ENCODE results near the gene HPCAL1. TPM values are rescaled to one million over a fixed set of nuclear protein-coding genes. Genes with fewer than 3 reads are reported as not detected.

The HPCAL1 gene
- total and polyA plus RNA-seq, 2 of the 8 experiments (the other 6 are each of a cell fraction or from before 2014, with no cell fraction given), result 5.8 to 8.6 TPM

DNA sequence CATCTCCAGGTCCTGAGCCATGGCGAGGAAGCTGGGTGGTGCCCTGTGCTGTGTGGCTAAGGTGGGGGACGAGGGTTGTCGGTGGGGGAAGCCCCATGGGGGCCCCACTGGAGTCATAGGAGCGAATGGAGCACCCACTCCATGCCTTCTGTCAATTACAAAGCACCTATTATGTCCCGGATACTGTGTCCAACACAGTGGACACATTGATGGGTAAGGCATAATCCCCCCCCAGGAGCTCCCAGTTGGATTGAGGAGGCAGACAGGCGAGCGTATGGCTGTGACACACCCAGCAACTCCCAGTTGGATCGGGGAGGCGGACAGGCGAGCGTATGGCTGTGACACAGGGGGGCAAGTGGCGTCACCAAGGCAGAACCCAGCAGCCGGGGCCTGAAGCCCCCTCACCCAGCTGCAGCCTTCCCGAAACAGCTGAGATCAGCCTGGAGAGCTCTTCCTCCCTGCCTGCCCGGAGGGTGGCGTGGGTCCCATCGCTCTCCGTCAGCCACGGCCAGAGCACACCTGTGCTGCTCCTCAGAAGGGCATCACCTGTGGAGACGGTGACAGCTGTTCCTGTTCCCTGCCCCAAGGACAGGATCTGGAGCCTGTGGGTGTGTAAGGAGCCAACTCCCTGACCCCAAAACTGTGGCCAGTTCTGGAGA, 69.6 kb downstream of the HPCAL1 start:
- ChIA-PET POLR2A (ENCODE audit: partially characterized antibody) (no interaction called here), CTCF (ENCODE audit: partially characterized antibody) (interaction anchor here (0.6 to 4.5 kb wide), 3 partner anchors 20 to 36 kb away, joined by 3 to 29 read pairs (median 4); no protein-coding TSS in a partner anchor)
- H4K5ac ChIP-seq (ENCODE audit: insufficient read length, low read depth, low read length), result no peak overlapping the region
- H2BK5ac ChIP-seq (ENCODE audit: low read depth, low read length), result no peak overlapping the region
- H3K9me3 ChIP-seq (ENCODE audit: insufficient read depth in 2 of 2, low read depth in 1 of 2, low read length in 1 of 2), result no peaks in the 10 kb centered on the region
- H4K91ac ChIP-seq (replicated peaks; ENCODE audit: insufficient read length, low read length), result no peak overlapping the region
- H2BK12ac ChIP-seq (ENCODE audit: low read depth, low read length), result no peak overlapping the region
- no peak overlapping the region for H4K8ac ChIP-seq (ENCODE audit: extremely low read depth, insufficient read depth, low read length)
- no peak overlapping the region for H3K18ac ChIP-seq (ENCODE audit: extremely low read depth, low read length)
- peaks cover 0 to 6% of the 10 kb centered on the region in 2 experiments for H4K20me1 ChIP-seq (replicated peaks in 1 of 2; ENCODE audit: control insufficient read depth in 1 of 2, insufficient read depth in 2 of 2, low read length in 2 of 2)
- no peak overlapping the region for H2BK120ac ChIP-seq (replicated peaks; ENCODE audit: low read depth, low read length)
- no peaks in the 10 kb centered on the region for H3K27me3 ChIP-seq (replicated peaks in 1 of 4; ENCODE audit: control insufficient read depth in 3 of 4, extremely low read depth in 1 of 4, insufficient read depth in 3 of 4, low read length in 3 of 4)
- WGBS, 2 experiments (ENCODE audit: extremely low coverage in 1 of 2, insufficient coverage in 1 of 2, insufficient read length in 1 of 2, insufficient replicate concordance in 2 of 2, low coverage in 1 of 2, low lambda C conversion rate in 2 of 2, missing lambda C conversion rate in 1 of 2), result 95% methylated on average over 19 of the region's 20 CpGs; no CpG with 5 or more reads in 1 of the 2 experiments
- no peak overlapping the region for H3K4ac ChIP-seq (replicated peaks; ENCODE audit: insufficient read length, low read depth, low read length)
- no peaks in the 10 kb centered on the region; a peak in 1 of 8 replicates for H3K36me3 ChIP-seq (ENCODE audit: control insufficient read depth in 2 of 4, insufficient read depth in 4 of 4, low read length in 3 of 4)
- FAIRE-seq, result no peak
- no peak overlapping the region for H2BK15ac ChIP-seq (ENCODE audit: low read length)
- peaks cover 7% of the 10 kb centered on the region for H3K79me1 ChIP-seq (ENCODE audit: low read depth, low read length)
- no peak overlapping the region for H3K27ac ChIP-seq (ENCODE audit: low read depth, low read length)
- H3K23me2 ChIP-seq (ENCODE audit: low read depth, low read length), result peaks cover 3% of the 10 kb centered on the region; the same call in 1 of the 2 replicates
- H3K56ac ChIP-seq (replicated peaks; ENCODE audit: insufficient read length, low read depth, low read length), result no peak overlapping the region
- no peak overlapping the region for H3K4me2 ChIP-seq (ENCODE audit: insufficient read depth in 1 of 2, low read depth in 2 of 2, low read length in 2 of 2)
- no peak overlapping the region for H3K9ac ChIP-seq (replicated peaks in 1 of 4; ENCODE audit: extremely low read depth in 1 of 4, low read depth in 3 of 4, low read length in 3 of 4)
- no peak overlapping the region for H3K14ac ChIP-seq (ENCODE audit: insufficient read length)
- H2BK20ac ChIP-seq (ENCODE audit: low read length), result no peak overlapping the region
- no peaks in the 10 kb centered on the region for H3K79me2 ChIP-seq (ENCODE audit: control insufficient read depth in 1 of 2, insufficient read depth in 2 of 2, low read length in 2 of 2)
- no peak overlapping the region for H3K4me3 ChIP-seq (ENCODE audit: extremely low read depth in 1 of 4, insufficient read depth in 2 of 4, low read depth in 3 of 4, low read length in 4 of 4)
- H3K23ac ChIP-seq (ENCODE audit: insufficient read length), result no peak overlapping the region
- no peak overlapping the region for H2AK5ac ChIP-seq (ENCODE audit: low read depth, low read length)
- no peak overlapping the region for H2AFZ ChIP-seq (ENCODE audit: low read length)
- peaks cover 2 to 8% (median 3%) of the 10 kb centered on the region in 4 experiments; a peak in 5 of 7 replicates for H3K4me1 ChIP-seq (replicated peaks in 1 of 4; ENCODE audit: control insufficient read depth in 3 of 4, insufficient read depth in 4 of 4, low read length in 3 of 4)
- DNase-seq (ENCODE audit: low read depth in 1 of 2, low spot score in 2 of 2), result no peak
- TF ChIP-seq PHF8 (conservative IDR thresholded peaks at IDR 0.05; ENCODE audit: low read depth, low read length) (no peak), MAX (IDR thresholded peaks at IDR 0.05) (no peak), FOSL1 (IDR thresholded peaks at IDR 0.05; ENCODE audit: insufficient read depth, low read depth, low read length) (no peak), ASH2L (IDR thresholded peaks at IDR 0.05; ENCODE audit: low read length) (no peak), TEAD4 (IDR thresholded peaks at IDR 0.05; ENCODE audit: low read depth, low read length) (no peak), RNF2 (IDR thresholded peaks at IDR 0.05; ENCODE audit: borderline replicate concordance, low read depth, low read length, missing control alignments, poor library complexity, severe bottlenecking) (no peak), NANOG (IDR thresholded peaks at IDR 0.05; ENCODE audit: insufficient read depth, low read depth, low read length, poor library complexity, severe bottlenecking) (no peak), CEBPB (IDR thresholded peaks at IDR 0.05; ENCODE audit: low read depth, low read length) (no peak), TCF12 (IDR thresholded peaks at IDR 0.05; ENCODE audit: low read depth, low read length) (no peak), CBX5 (IDR thresholded peaks at IDR 0.05; ENCODE audit: low read depth, low read length) (no peak), HDAC6 (IDR thresholded peaks at IDR 0.05; ENCODE audit: low read depth, low read length) (no peak), KDM4A (IDR thresholded peaks at IDR 0.05; ENCODE audit: low read depth, low read length, severe bottlenecking) (no peak), TBP (IDR thresholded peaks at IDR 0.05; ENCODE audit: low read depth, low read length) (no peak)
